PC-9 (cell line): ENCODE data around the gene FADD.

ENCODE experiments used
- CTCF ChIP-seq: fragments of 200-600 bp; sonication (generic); conservative IDR thresholded peaks from 2 replicates; pipeline ENCODE4 v1.6.1; 2017; ENCODE audit warnings: mixed run types, antibody characterized with exemption, mild to moderate bottlenecking, moderate library complexity
- EZH2 ChIP-seq: fragments of 200-600 bp; sonication (generic); IDR thresholded peaks from 2 replicates; pipeline ENCODE4 v1.8.0; 2017; ENCODE audit warnings: antibody characterized with exemption, low read depth

GRCh38 chr11:70252844-70253243, 49.7 kb downstream of the FADD start:
- TF ChIP-seq EZH2 (no peak), CTCF (no peak)
